ENCODE measurements around the gene MBD5. TPM values are rescaled to one million over a fixed set of nuclear protein-coding genes. Genes with fewer than 3 reads are reported as not detected.

Gene MBD5
- polyA plus RNA-seq, 1 donor (not counting 4 experiments of a cell fraction or from before 2014, with no cell fraction given), result 20.1 TPM

- FAIRE-seq (no peak), DNase-seq (ENCODE audit: low read depth, low spot score) (no peak)
- Histone ChIP-seq H3K9ac (ENCODE audit: control insufficient read depth, extremely low read depth, insufficient read depth, low read length) (no peak overlapping the region), H3K27ac (ENCODE audit: control insufficient read depth, insufficient read depth, low read length) (no peak overlapping the region), H3K79me2 (ENCODE audit: control insufficient read depth, insufficient read depth, low read length) (peaks cover 7% of the 10 kb centered on the region), H2AFZ (ENCODE audit: control insufficient read depth, low read length) (no peak overlapping the region), H3K4me1 (ENCODE audit: control insufficient read depth, extremely low read depth, insufficient read depth, low read length) (no peaks in the 10 kb centered on the region), H3K36me3 (ENCODE audit: control insufficient read depth in 2 of 2, extremely low read depth in 1 of 2, insufficient read depth in 2 of 2, low read length in 2 of 2) (no peaks in the 10 kb centered on the region), H3K4me3 (ENCODE audit: control insufficient read depth in 2 of 3, extremely low read depth in 1 of 3, insufficient read depth in 2 of 3, low read depth in 1 of 3, low read length in 3 of 3) (no peak overlapping the region), H3K4me2 (ENCODE audit: control insufficient read depth, extremely low read depth, insufficient read depth, low read depth, low read length) (no peak overlapping the region), H4K20me1 (ENCODE audit: control insufficient read depth, extremely low read depth, insufficient read depth, low read length) (no peaks in the 10 kb centered on the region), H3K9me3 (ENCODE audit: control insufficient read depth, low read depth, low read length) (no peaks in the 10 kb centered on the region), H3K27me3 (ENCODE audit: control insufficient read depth, extremely low read depth, insufficient read depth, low read length) (no peaks in the 10 kb centered on the region), H3K9me1 (ENCODE audit: control insufficient read depth, extremely low read depth, insufficient read depth, low read length) (no peaks in the 10 kb centered on the region)
- dilution Hi-C loops (cut with MboI; ENCODE audit: extremely low pct_ligation_motif_present, low sequenced_read_pairs), result no loop called here
- no peak for TF ChIP-seq CTCF (optimal IDR thresholded peaks at IDR 0.05 in 1 of 3, IDR thresholded peaks at IDR 0.05 in 1 of 3, conservative IDR thresholded peaks at IDR 0.05 in 1 of 3; ENCODE audit: extremely low read depth in 1 of 3, insufficient read depth in 2 of 3, low read length in 3 of 3)
- TF ChIP-seq EZH2 (IDR thresholded peaks at IDR 0.05; ENCODE audit: low read length), result no peak
These were observed 10.3 kb downstream of the MBD5 start for GRCh38 chr2:148031152-148031551.

DNA sequence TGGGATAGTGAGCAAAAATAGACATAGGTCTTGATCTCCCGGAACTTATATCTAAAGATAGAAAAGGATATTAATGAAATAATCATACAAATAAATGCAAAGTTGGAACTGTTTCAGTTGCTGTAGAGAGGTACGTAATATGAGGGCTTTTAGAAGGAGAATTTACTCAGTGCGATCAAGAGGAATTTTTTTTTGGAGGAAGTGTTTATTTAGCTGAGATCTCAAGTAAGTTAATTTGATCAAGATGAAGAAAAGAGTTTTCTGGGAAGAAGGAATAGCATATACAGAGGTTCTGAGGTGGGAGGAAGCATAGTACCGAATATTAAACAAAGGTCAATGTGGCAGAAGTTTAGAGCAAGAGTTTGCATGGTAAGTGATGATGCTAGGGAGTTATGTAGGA is 11.3 kb downstream of the MBD5 start:
- no peaks in the 10 kb centered on the region for H3K9me1 ChIP-seq (ENCODE audit: control insufficient read depth, extremely low read depth, insufficient read depth, low read length)
- H3K9ac ChIP-seq (ENCODE audit: control insufficient read depth, extremely low read depth, insufficient read depth, low read length), result no peak overlapping the region
- no peaks in the 10 kb centered on the region for H3K36me3 ChIP-seq (ENCODE audit: control insufficient read depth in 2 of 2, extremely low read depth in 1 of 2, insufficient read depth in 2 of 2, low read length in 2 of 2)
- TF ChIP-seq EZH2 (IDR thresholded peaks at IDR 0.05; ENCODE audit: low read length), result no peak
- TF ChIP-seq CTCF (optimal IDR thresholded peaks at IDR 0.05 in 1 of 3, IDR thresholded peaks at IDR 0.05 in 1 of 3, conservative IDR thresholded peaks at IDR 0.05 in 1 of 3; ENCODE audit: extremely low read depth in 1 of 3, insufficient read depth in 2 of 3, low read length in 3 of 3), result no peak
- no peaks in the 10 kb centered on the region for H3K9me3 ChIP-seq (ENCODE audit: control insufficient read depth, low read depth, low read length)
- H3K79me2 ChIP-seq (ENCODE audit: control insufficient read depth, insufficient read depth, low read length), result peaks cover 3% of the 10 kb centered on the region
- H3K4me3 ChIP-seq (ENCODE audit: control insufficient read depth in 2 of 3, extremely low read depth in 1 of 3, insufficient read depth in 2 of 3, low read depth in 1 of 3, low read length in 3 of 3), result no peak overlapping the region
- H3K4me2 ChIP-seq (ENCODE audit: control insufficient read depth, extremely low read depth, insufficient read depth, low read depth, low read length), result no peak overlapping the region
- dilution Hi-C loops (cut with MboI; ENCODE audit: extremely low pct_ligation_motif_present, low sequenced_read_pairs), result no loop called here
- no peaks in the 10 kb centered on the region for H4K20me1 ChIP-seq (ENCODE audit: control insufficient read depth, extremely low read depth, insufficient read depth, low read length)
- FAIRE-seq (no peak), DNase-seq (ENCODE audit: low read depth, low spot score) (no peak)
- H2AFZ ChIP-seq (ENCODE audit: control insufficient read depth, low read length), result no peak overlapping the region
- no peaks in the 10 kb centered on the region for H3K27me3 ChIP-seq (ENCODE audit: control insufficient read depth, extremely low read depth, insufficient read depth, low read length)
- no peaks in the 10 kb centered on the region for H3K4me1 ChIP-seq (ENCODE audit: control insufficient read depth, extremely low read depth, insufficient read depth, low read length)
- no peak overlapping the region for H3K27ac ChIP-seq (ENCODE audit: control insufficient read depth, insufficient read depth, low read length)
